Measurements from ENCODE around the gene KIF1C. TPM values are rescaled to one million over a fixed set of nuclear protein-coding genes. Genes with fewer than 3 reads are reported as not detected.

The KIF1C gene
- total RNA-seq, 1 donor from 2014 or later = 68.4 TPM

GRCh38 chr17:5011928-5012327 is 14.2 kb downstream of the KIF1C start:
- Mint-ChIP-seq H3K36me3 (ENCODE audit: low read depth) (peaks cover 10% of the 10 kb centered on the region), H3K4me3 (no peak overlapping the region), H3K4me1 (no peaks in the 10 kb centered on the region), H3K27me3 (ENCODE audit: low read depth) (no peaks in the 10 kb centered on the region), H3K27ac (ENCODE audit: unreplicated experiment) (no peak overlapping the region), H3K9me3 (no peaks in the 10 kb centered on the region)
- no peak for DNase-seq (ENCODE audit: low read depth, low spot score)
- no peak for TF ChIP-seq CTCF (conservative IDR thresholded peaks at IDR 0.05)

- Mint-ChIP-seq H3K27ac (ENCODE audit: unreplicated experiment) (no peak overlapping the region), H3K4me3 (no peak overlapping the region), H3K9me3 (no peaks in the 10 kb centered on the region), H3K36me3 (ENCODE audit: low read depth) (peaks cover 3% of the 10 kb centered on the region), H3K4me1 (no peaks in the 10 kb centered on the region), H3K27me3 (ENCODE audit: low read depth) (no peaks in the 10 kb centered on the region)
- TF ChIP-seq CTCF (conservative IDR thresholded peaks at IDR 0.05) = no peak
- DNase-seq (ENCODE audit: low read depth, low spot score) = no peak
Observed at GRCh38 chr17:5014357-5014756, 16.6 kb downstream of the KIF1C start.

GRCh38 chr17:5019475-5019956 is 21.8 kb downstream of the KIF1C start:
- Mint-ChIP-seq H3K36me3 (ENCODE audit: low read depth) (peaks cover 2% of the 10 kb centered on the region), H3K9me3 (no peaks in the 10 kb centered on the region), H3K4me3 (no peak overlapping the region), H3K27ac (ENCODE audit: unreplicated experiment) (no peak overlapping the region), H3K4me1 (no peaks in the 10 kb centered on the region), H3K27me3 (ENCODE audit: low read depth) (no peaks in the 10 kb centered on the region)
- TF ChIP-seq CTCF (conservative IDR thresholded peaks at IDR 0.05) = no peak
- no peak for DNase-seq (ENCODE audit: low read depth, low spot score)

- H3K36me3 Mint-ChIP-seq (ENCODE audit: low read depth) = peaks cover 2% of the 10 kb centered on the region
- H3K9me3 Mint-ChIP-seq = no peaks in the 10 kb centered on the region
- H3K4me3 Mint-ChIP-seq = no peak overlapping the region
- TF ChIP-seq CTCF (conservative IDR thresholded peaks at IDR 0.05) = no peak
- DNase-seq (ENCODE audit: low read depth, low spot score) = no peak
- no peaks in the 10 kb centered on the region for H3K27me3 Mint-ChIP-seq (ENCODE audit: low read depth)
- H3K27ac Mint-ChIP-seq (ENCODE audit: unreplicated experiment) = peak overlapping the region; percentile 83
- H3K4me1 Mint-ChIP-seq = no peaks in the 10 kb centered on the region
Observed at GRCh38 chr17:5020502-5021023, 22.8 kb downstream of the KIF1C start.

- Mint-ChIP-seq H3K27me3 (ENCODE audit: low read depth) (no peaks in the 10 kb centered on the region), H3K36me3 (ENCODE audit: low read depth) (peaks cover 2% of the 10 kb centered on the region), H3K27ac (ENCODE audit: unreplicated experiment) (peak overlapping the region; percentile 12), H3K9me3 (no peaks in the 10 kb centered on the region), H3K4me1 (no peaks in the 10 kb centered on the region), H3K4me3 (no peak overlapping the region)
- no peak for DNase-seq (ENCODE audit: low read depth, low spot score)
- no peak for TF ChIP-seq CTCF (conservative IDR thresholded peaks at IDR 0.05)
Observed at GRCh38 chr17:5022171-5022711, 24.5 kb downstream of the KIF1C start.
